K562 (cell line): ENCODE measurements around the gene ZFPM1. TPM values are rescaled to one million over a fixed set of nuclear protein-coding genes. Genes with fewer than 3 reads are reported as not detected.
A peak's percentile ranks its signal among the peaks of the same experiment; 100 is the strongest.

Experiments used
- ATF3 ChIP-seq, 2 experiments: fragments of 450-650 bp in 1 of 2; sonication (generic) in 1 of 2; formaldehyde crosslinking in 1 of 2; IDR thresholded peaks in 1 of 2; conservative IDR thresholded peaks in 1 of 2; 2 replicates each; pipeline versions ENCODE4 v1.6.1 to v1.8.1; 2016 to 2023; ENCODE audit warnings: mild to moderate bottlenecking in 2 of 2, moderate library complexity in 2 of 2, inconsistent platforms in 1 of 2, missing genetic modification reagents in 1 of 2
- CHD2 ChIP-seq: IDR thresholded peaks from 2 replicates; pipeline ENCODE4 v1.6.1; 2011; ENCODE audit warnings: low read depth, low read length
- COPS2 ChIP-seq: fragments of 450-650 bp; conservative IDR thresholded peaks from 2 replicates; pipeline ENCODE4 v1.6.1; 2016; ENCODE audit warnings: mild to moderate bottlenecking, moderate library complexity
- CREBBP ChIP-seq: IDR thresholded peaks from one replicate; pipeline ENCODE4 v1.6.1; 2012; ENCODE audit warnings: low read depth, mild to moderate bottlenecking, control low read depth, inconsistent platforms, low read length
- CXXC5 ChIP-seq: fragments of 250-450 bp; sonication (Bioruptor Pico); IDR thresholded peaks from 2 replicates; pipeline ENCODE4 v1.8.0; 2022; ENCODE audit warnings: inconsistent platforms, mild to moderate bottlenecking, moderate library complexity
- FOXJ2 ChIP-seq: fragments of 200-800 bp; sonication (Bioruptor generic); IDR thresholded peaks from 2 replicates; pipeline ENCODE4 v1.6.1; 2016; ENCODE audit warnings: missing genetic modification characterization, missing compliant biosample characterization
- HDAC2 ChIP-seq: fragments of 450-650 bp; IDR thresholded peaks from 2 replicates; pipeline ENCODE4 v1.6.1; 2016; ENCODE audit warnings: mild to moderate bottlenecking
- HEY1 ChIP-seq: fragments of 250-450 bp; sonication (Bioruptor Pico); IDR thresholded peaks from 2 replicates; pipeline ENCODE4 v1.5.0; 2020; ENCODE audit warnings: mild to moderate bottlenecking, moderate library complexity, borderline replicate concordance
- ID3 ChIP-seq, 2 experiments: fragments of 250-450 bp in 1 of 2; fragments of 450-650 bp in 1 of 2; sonication (Bioruptor Pico) in 1 of 2; IDR thresholded peaks; 2 replicates each; pipeline versions ENCODE4 v1.6.1 to v1.8.0; 2016 to 2021; ENCODE audit warnings: mild to moderate bottlenecking in 2 of 2, moderate library complexity in 2 of 2, missing compliant biosample characterization in 1 of 2, missing genetic modification characterization in 1 of 2
- MAZ ChIP-seq, 2 experiments: fragments of 450-650 bp in 1 of 2; sonication (generic) in 1 of 2; formaldehyde crosslinking; IDR thresholded peaks in 1 of 2; conservative IDR thresholded peaks in 1 of 2; 2 replicates each; pipeline versions ENCODE4 v1.4.0 to v1.5.0; 2020; ENCODE audit warnings: mild to moderate bottlenecking in 1 of 2, missing genetic modification reagents in 1 of 2
- MCM2 ChIP-seq: fragments of 450-650 bp; IDR thresholded peaks from 2 replicates; pipeline ENCODE4 v1.6.1; 2017; ENCODE audit warnings: low read depth, mild to moderate bottlenecking
- PHF20 ChIP-seq: fragments of 450-650 bp; IDR thresholded peaks from 2 replicates; pipeline ENCODE4 v1.6.1; 2018; ENCODE audit not compliant: partially characterized antibody
- POLR3G ChIP-seq: IDR thresholded peaks from 2 replicates; pipeline ENCODE4 v1.6.1; 2011; ENCODE audit not compliant: insufficient read length, insufficient replicate concordance; ENCODE audit errors: extremely low read depth
- PTBP1 ChIP-seq: fragments of 200-400 bp; formaldehyde crosslinking; IDR thresholded peaks from 2 replicates; pipeline ENCODE4 v1.6.1; 2017; ENCODE audit warnings: low read depth, low read length
- SMARCA5 ChIP-seq: fragments of 450-650 bp; IDR thresholded peaks from 2 replicates; pipeline ENCODE4 v1.6.1; 2016
- SP1 ChIP-seq: sonication (generic); formaldehyde crosslinking; IDR thresholded peaks from 2 replicates; pipeline ENCODE4 v1.8.1; 2022; ENCODE audit warnings: mild to moderate bottlenecking, missing genetic modification reagents
- SPI1 ChIP-seq: IDR thresholded peaks from 2 replicates; pipeline ENCODE4 v1.6.1; 2011; ENCODE audit warnings: low read depth, low read length, control low read depth, borderline replicate concordance
- STAG1 ChIP-seq: sonication (generic); formaldehyde crosslinking; IDR thresholded peaks from 2 replicates; pipeline ENCODE4 v1.5.0; 2020; ENCODE audit warnings: missing genetic modification reagents, borderline replicate concordance
- TCF3 ChIP-seq: sonication (generic); formaldehyde crosslinking; IDR thresholded peaks from 2 replicates; pipeline ENCODE4 v1.4.0; 2020; ENCODE audit warnings: mild to moderate bottlenecking, missing genetic modification reagents
- TCFL5 ChIP-seq: fragments of 250-450 bp; sonication (Bioruptor Pico); conservative IDR thresholded peaks from 2 replicates; pipeline ENCODE4 v1.6.1; 2021; ENCODE audit warnings: mild to moderate bottlenecking, moderate library complexity, matching md5 sums
- TEAD4 ChIP-seq, 2 experiments: sonication (generic) in 1 of 2; formaldehyde crosslinking in 1 of 2; IDR thresholded peaks; 2 replicates each; pipeline versions ENCODE4 v1.6.1 to v1.8.0; 2012 to 2022; ENCODE audit warnings: borderline replicate concordance in 1 of 2, inconsistent platforms in 1 of 2, low read length in 1 of 2, mild to moderate bottlenecking in 1 of 2, missing genetic modification reagents in 1 of 2
- TRIM28 ChIP-seq: fragments of 450-650 bp; IDR thresholded peaks from 2 replicates; pipeline ENCODE4 v1.6.1; 2017
- ZBED1 ChIP-seq: IDR thresholded peaks from 2 replicates; pipeline ENCODE4 v1.6.1; 2014
- ZBTB33 ChIP-seq: sonication (generic); formaldehyde crosslinking; IDR thresholded peaks from 2 replicates; pipeline ENCODE4 v1.8.1; 2023; ENCODE audit warnings: mild to moderate bottlenecking, missing genetic modification reagents
- ZC3H11A ChIP-seq: IDR thresholded peaks from 2 replicates; pipeline ENCODE4 v1.6.1; 2012; ENCODE audit warnings: low read depth, low read length, improper control_type of control experiment
- ZNF79 ChIP-seq: fragments of 250-450 bp; sonication (Bioruptor Pico); IDR thresholded peaks from 2 replicates; pipeline ENCODE4 v1.4.0; 2020; ENCODE audit warnings: low read depth, mild to moderate bottlenecking, moderate library complexity
- ZZZ3 ChIP-seq: fragments of 450-650 bp; IDR thresholded peaks from 2 replicates; pipeline ENCODE4 v1.6.1; 2016; ENCODE audit warnings: antibody characterized with exemption, mild to moderate bottlenecking, moderate library complexity
- polyA plus RNA-seq, 8 experiments: library from polyadenylated mRNA; depleted of rRNA in 4 of 8; stranded (reverse) in 5 of 8; unstranded in 3 of 8; fragments of >200 nt; fragmentation: Nextera tagmentation in 2 of 8; fragmentation: Illumina TruSeq in 1 of 8; extraction: Ambion mirVana in 2 of 8; extraction: Trizol in 1 of 8; gene quantifications; 2 replicates each; pipeline versions ENCODE4 v1.2.1 to v1.2.3, GENCODE V29; 2011 to 2014; ENCODE audit warnings: inconsistent platforms in 1 of 8, missing spikeins in 1 of 8
- total RNA-seq, 7 experiments: library from RNA; depleted of rRNA in 6 of 7; stranded (reverse); fragments of >200 nt in 6 of 7; fragmentation: Illumina TruSeq in 2 of 7; extraction: Trizol in 2 of 7; gene quantifications; 2 replicates each; pipeline versions ENCODE4 v1.2.1 to v1.2.3, GENCODE V29; 2011 to 2021; ENCODE audit warnings: low replicate concordance in 1 of 7

Gene ZFPM1
- total and polyA plus RNA-seq, 9 of the 15 experiments (the other 6 are each of a cell fraction or from before 2014, with no cell fraction given), result 0.03 to 35.9 (median 1.4) TPM

DNA sequence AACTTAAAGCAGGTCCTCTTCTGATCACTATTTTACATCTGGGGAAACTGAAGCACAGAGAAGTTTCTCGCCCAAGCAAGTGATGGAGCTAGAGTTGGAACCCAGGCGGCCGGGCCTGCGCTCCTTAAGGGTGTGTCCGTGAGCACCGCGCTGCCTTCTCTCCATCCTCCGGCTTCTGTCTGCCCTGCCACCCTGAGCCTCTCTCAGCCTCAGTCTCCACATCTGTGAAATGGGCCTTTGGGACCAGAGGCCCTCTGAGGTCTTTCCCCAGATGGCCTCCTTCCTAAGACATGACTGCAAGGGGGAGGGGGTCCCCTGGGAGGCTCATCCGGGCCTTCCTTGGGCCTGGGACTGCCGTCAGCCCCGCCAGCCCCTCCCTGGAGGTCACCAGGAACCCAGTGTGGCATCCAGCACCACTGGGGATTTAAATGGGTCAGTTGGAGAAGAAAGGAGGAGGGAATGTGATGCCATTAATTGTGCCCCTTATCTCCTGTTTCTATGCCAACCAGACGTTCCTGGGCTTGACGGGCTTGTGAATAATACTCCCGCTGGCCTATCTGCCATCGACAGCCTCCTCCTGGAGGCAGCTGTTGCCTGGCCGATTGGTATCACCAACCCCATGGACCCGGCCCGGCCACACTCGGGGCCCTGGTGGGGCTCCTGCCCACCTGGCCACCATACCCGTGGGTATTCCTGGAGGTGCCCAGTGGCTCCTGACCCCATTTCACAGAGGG, 5.1 kb downstream of the ZFPM1 start (continued):
- TF ChIP-seq ZBTB33 (no peak), SP1 (no peak), TEAD4 (IDR thresholded peaks at IDR 0.05; ENCODE audit: low read length) (no peak), TEAD4 (CRISPR knock-in tag; IDR thresholded peaks at IDR 0.05; ENCODE audit: borderline replicate concordance) (no peak), FOXJ2 (no peak), ZNF79 (CRISPR knock-in tag) (no peak), PHF20 (peak; percentile 40), PTBP1 (peak; percentile 56; the same call in 1 of the 2 replicates), ZZZ3 (no peak), COPS2 (no peak), TRIM28 (no peak), STAG1 (CRISPR knock-in tag) (no peak), ID3 (CRISPR knock-in tag; IDR thresholded peaks at IDR 0.05) (no peak), ID3 (tag; IDR thresholded peaks at IDR 0.05) (0 out of 2 replicates have a peak, but pooled peaks have one; percentile 18), TCF3 (peak; percentile 38; the same call in 1 of the 2 replicates), ATF3 (IDR thresholded peaks at IDR 0.05) (no peak), ATF3 (CRISPR knock-in tag; conservative IDR thresholded peaks at IDR 0.05) (no peak), TCFL5 (no peak), MCM2 (no peak), ZBED1 (no peak), SMARCA5 (peak; percentile 94), CXXC5 (no peak), CHD2 (no peak), MAZ (CRISPR knock-in tag; conservative IDR thresholded peaks at IDR 0.05 in 1 of 2, IDR thresholded peaks at IDR 0.05 in 1 of 2) (no peak), CREBBP (no peak), POLR3G (no peak), ZC3H11A (no peak), HEY1 (CRISPR knock-in tag) (no peak), SPI1 (no peak), HDAC2 (peak; percentile 86)
